GM21576 (cell line): ENCODE measurements around the gene ELOVL5.
A peak's percentile ranks its signal among the peaks of the same experiment; 100 is the strongest.
"Not testable (repeated sequence)": the region's sequence is repeated elsewhere in the genome, so short reads cannot be mapped to it uniquely, and the experiment has no call there.

ENCODE experiments used
- ATAC-seq: cut with Tn5 transposase; IDR thresholded peaks from one replicate; pipeline ENCODE4 v1.9.1; 2021; ENCODE audit warnings: mild to moderate bottlenecking, moderate library complexity; ENCODE audit not compliant: unreplicated experiment

The ELOVL5 gene

DNA sequence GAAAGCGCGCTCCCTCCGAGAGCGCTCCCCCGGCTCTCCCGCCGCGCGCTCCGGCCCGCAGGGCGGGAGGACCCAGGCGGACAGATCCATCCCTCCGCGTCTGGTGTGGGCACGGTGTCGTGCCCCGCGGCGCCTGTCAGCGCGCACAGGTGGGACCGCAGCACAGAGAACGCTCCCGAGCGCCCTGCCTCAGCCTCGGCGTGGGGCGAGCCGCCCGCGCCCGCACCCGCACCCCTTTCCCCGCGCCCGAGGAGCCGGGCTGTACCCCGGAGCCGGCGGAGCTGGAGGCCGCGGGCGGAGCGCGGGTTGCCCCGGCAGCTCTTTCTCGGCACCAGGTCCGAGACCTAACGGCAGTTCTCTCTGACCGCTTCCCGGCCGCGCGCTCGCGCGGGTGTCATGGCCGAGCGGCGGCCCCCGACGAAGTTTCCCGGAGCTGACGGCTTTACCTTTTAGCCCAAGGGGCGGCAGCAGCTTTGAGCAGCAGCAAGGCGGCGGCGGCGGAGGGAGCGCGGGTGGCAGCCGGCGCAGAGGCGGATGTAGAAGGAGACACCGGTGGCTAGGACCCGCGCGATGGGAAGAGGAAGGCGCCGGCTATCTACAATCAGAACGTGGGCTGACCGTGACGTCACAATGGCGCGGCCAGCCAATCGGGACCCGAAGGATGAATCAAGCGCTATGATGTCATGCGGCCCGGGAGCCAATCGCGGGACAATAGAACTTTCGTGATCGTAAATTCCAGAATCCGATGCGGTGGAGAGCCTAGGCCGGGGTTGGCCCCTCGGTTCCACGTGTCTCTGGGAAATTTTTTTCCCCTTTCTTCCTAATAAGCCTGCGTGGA is at the start of gene ELOVL5:
Gene ELOVL5, minus strand, starts transcription at position 580 of the 838 bp plus-strand sequence. CDS start 53,251 bp downstream, outside the sequence.
- ATAC-seq = peak; percentile 74

DNA sequence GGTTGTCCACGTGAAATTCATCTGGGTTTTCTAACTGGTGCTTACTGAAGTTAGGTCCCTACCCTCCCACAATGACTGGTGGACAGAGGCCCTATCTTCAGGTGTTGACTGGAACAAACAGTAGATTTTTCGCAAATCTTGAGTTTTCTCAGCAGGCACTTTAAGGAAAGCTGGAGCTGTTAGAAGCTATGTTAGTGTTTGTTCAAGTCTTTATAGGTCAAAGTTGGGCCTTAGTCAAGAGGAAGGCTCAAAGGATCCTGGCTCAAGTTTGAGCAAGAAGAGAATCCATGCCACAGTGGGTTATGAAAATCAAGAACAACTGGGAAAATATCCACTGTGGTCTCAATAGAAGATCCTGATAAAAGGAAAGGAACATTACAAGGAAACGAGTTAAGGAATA is 48.5 kb upstream of the ELOVL5 start:
- ATAC-seq = no peak

DNA sequence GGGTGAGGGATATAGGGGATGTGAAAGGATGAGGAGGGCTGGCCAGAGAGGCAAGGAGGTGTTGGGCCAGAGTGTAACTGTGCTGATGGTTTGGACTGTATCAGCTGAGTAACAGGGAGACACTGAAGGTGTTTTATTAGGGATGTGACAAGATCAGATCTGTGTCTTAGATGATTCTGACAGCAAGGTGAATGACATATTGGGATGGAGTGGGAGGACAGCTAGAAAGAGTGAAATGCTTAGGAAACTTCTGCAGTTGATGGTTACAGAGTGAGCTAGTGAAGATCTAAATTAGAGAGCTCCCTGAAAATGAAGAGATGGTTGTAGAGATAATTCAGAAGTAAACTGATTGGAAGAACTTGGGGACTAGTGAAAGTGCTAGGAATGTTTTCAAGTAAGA is 47.2 kb upstream of the ELOVL5 start:
- ATAC-seq = no peak

DNA sequence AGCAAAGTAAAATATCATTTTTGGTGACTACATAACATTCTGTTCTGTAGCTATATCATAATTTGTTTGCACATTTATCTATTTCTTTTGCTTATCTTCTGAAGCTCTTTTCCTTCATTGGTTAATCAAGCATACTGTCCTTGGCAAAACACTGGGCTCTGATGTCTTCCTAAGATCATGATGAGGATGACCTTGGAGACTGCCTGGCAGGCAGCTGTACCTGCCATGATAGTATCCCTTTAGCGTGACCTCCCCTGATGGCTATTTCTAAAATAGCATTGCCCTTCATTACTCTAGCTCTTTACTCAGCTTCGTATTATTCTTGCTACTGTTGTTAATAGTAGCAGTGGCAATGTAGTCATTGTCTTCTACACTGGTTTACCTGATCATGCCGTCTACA is 46.0 kb upstream of the ELOVL5 start:
- ATAC-seq = no peak

- ATAC-seq = no peak
These were observed 42.4 kb upstream of the ELOVL5 start for GRCh38 chr6:53391170-53391569.

DNA sequence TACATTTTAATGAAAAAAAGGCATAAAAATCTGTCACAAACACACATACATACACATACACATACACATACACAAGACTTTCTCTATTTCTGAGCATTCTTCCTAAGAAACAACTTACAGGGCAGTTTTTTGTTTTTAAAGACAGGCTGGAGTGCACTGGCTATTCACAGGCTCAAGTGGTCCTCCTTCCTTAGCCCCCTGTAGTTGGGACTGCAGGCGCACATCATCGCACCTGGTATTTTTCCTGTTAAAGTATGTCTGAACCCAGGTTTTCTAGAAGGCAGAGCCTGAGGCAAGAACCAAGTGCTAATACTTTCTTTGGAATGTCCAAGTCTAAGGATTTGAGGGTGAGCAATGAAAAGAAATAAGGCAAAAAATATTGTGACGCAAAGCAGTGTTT is 41.3 kb upstream of the ELOVL5 start:
- ATAC-seq = no peak

DNA sequence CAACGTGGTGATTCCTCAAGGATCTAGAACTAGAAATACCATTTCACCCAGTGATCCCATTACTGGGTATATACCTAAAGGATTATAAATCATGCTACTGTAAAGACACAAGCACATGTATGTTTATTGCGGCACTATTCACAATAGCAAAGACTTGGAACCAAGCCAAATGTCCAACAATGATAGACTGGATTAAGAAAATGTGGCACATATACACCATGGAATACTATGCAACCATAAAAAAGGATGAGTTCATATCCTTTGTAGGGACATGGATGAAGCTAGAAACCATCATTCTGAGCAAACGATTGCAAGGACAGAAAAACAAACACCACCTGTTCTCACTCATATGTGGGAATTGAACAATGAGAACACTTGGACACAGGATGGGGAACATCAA is 39.9 kb upstream of the ELOVL5 start:
- ATAC-seq = not testable (repeated sequence)

DNA sequence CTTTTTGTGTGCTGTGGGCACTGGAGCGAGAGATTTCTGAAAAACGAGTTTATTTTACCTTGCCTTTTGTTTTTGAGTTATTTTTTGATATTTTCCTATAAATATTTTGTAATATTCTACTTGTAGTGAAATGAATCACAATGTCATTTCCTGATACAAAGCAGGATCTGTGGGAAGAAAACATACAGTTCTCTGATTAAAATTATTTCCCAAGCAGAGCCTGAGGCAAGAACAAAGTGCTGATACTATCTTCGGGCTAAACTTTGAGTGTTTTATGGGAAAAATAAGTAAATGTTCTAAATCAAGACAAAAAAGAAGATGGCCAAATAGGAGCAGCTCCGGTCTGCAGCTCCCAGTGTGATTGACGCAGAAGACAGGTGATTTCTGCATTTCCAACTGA is 33.7 kb upstream of the ELOVL5 start:
- no peak for ATAC-seq

DNA sequence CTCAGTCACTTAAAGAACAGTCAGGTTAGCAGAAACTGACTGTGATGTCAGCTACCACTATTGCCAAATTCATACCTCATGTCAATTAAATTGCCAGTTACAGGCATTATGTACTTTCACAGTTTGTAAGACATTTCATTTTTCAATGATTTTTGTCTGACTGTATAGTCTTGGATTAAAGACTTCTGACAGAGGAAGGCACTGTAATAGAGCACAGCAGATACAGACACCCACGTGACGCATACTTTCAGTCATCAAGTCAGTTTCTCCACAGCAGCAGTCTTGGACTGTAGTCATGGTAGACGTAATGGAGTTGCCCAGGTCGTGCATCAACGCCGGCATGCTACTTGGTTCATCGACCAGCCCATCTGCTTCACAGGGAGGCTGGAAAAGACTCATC is 29.5 kb upstream of the ELOVL5 start:
- no peak for ATAC-seq

DNA sequence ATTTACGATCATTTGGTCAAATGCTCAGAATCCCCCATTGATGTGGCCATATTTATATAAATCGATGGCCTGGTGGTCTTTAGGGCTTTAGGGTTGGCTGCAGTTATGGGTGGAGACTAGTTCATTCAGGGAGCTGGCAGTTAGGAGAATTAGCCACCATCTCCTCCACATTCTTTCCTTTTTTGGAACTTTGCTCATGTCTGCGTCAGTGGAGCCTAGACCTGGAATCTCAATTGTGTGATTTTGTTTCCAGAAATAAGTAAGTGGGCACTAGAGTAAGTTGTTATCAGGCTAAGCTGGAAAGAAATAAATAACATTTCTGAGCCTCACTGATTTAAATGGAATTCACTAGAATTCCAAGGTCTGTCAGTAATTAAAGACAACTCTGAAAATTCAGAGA is 29.0 kb upstream of the ELOVL5 start:
- ATAC-seq = no peak

DNA sequence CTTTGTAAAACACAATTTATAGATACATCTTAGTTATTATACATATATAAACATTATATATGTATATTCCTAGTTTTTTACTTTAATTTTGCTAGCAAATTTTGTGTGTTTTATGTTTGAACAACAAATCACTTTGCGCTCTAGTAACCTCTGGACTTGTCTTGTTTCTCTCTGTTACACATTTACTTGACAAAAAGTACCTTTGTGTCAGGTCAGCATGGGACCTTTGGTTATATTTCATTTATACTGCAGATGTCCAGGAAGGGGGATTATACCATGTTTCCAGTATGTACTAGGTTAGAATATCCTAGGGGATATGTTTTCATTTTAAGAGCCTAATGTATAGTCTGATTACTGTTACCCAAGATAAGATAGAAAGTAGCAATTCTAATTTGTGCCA is 28.5 kb upstream of the ELOVL5 start:
- ATAC-seq = no peak

GRCh38 chr6:53376661-53377226 is 28.0 kb upstream of the ELOVL5 start:
- no peak for ATAC-seq

DNA sequence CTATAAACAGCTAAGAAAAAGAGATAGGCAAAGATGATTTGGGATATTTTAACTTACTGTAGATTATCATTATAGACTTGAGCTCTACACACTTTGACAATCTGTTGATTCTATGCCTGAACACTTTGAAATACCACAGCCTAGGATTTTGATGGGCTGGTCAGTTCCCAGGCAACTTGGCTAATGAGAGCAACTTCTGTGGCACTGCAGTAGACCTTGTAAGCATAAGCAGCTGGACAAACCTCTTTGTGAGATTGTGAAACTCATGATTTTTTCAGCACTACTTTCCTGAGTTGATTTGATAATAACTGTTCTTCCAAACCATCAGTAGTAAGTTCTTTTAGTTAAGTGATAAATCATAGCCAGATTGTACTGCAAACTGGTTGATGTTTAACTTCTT is 27.1 kb upstream of the ELOVL5 start:
- no peak for ATAC-seq

DNA sequence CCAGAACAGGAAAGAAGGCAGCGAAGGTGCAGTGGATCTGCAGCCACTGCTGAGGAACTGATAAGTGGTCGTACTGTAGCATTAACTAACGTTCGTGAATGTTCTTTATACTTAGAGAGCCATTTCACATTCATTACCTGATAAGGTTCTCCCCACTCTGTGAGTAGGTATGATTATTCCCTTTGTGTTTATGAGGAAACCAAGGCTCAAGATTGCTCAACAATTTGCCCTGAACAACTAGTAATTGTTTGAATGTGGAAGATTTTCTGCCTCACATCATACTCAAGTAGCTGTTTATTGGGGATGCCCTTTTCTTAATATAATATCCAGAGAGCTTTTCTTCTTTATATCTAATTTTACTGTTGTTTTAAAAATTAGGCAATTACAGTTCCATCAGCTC is 24.9 kb upstream of the ELOVL5 start:
- no peak for ATAC-seq

DNA sequence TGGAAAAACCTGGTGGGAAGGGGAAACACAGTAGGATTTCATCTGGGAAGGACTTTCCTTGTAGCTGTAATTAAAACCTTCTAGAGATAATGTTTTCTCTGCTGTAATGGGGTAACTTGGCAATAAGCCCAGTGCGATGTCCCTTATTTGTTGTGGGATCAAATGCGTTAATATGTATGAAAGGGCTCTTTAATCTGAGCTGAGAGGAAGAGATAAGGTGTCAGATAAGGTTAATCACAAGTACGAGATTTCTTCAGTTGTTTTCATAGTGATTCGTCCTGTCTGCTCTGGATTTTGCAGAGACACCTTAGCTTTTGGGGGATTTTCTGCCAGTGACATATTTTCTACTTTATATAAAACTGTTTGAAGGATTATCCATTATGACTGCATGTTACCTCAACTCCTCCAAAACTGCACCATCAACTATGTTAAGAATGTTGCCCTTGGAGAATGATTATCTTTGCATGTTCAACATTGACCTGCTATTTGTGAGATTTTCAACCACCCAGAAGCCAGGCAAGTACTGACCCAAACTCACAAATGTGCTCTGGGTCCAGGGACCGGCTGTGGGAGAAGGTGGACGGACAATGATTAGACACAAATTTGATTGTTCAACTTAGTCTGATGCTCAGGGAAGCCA is 21.2 kb upstream of the ELOVL5 start:
- no peak for ATAC-seq

DNA sequence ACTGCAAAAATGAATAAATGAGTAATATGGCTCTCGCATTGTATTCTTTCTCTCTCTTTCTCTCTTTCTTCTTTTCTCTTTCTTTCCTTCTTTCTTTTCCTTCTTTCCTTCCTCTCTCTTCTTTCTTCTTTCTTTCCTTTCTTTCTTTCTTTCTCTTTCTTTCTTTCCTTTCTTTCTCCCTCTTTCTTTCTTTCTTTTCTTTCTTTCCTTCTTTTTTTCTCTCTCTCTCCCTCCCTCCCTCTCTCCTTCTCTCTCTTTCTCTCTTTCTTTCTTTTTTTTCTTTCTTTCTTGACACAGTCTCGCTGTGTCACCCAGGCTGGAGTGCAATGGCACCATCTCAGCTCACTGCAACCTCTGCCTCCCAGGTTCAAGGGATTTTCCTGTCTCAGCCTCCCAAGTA is 20.3 kb upstream of the ELOVL5 start:
- ATAC-seq = no peak

- no peak for ATAC-seq
These were observed 17.4 kb upstream of the ELOVL5 start for GRCh38 chr6:53366128-53366641.

DNA sequence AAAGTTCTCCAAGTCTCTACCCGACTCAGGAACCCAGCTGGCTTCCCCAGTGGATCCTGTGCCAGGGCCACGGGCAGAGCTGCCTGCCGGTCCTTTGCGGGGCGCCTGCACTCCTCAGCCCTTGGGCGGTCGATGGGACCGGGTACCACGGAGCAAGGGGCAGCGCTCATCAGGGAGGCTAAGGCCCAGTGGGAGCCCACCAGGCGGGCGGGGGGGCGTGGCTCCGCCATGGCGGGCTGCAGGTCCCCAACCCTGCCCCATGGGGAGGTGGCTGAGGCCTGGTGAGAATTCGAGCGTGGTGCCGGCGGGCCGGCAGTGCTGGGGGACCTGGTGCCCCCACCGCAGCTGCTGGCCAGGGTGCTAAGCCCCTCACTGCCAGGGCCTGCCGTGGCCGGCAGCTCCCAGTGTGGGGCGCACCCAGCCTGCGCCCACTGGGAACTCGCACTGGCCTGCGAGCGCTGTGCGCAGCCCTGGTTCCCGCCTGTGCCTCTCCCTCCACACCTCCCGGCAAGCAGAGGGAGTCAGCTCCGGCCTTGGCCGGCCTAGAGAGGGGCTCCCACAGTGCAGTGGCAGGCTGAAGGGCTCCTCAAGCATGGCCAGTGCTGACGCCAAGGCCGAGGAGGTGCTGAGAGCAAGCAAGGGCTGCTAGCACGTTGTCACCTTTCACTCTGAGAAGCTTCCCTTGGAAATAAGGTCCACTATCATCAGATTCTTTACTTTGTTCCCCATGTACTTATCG is 14.8 kb upstream of the ELOVL5 start:
- no peak for ATAC-seq

DNA sequence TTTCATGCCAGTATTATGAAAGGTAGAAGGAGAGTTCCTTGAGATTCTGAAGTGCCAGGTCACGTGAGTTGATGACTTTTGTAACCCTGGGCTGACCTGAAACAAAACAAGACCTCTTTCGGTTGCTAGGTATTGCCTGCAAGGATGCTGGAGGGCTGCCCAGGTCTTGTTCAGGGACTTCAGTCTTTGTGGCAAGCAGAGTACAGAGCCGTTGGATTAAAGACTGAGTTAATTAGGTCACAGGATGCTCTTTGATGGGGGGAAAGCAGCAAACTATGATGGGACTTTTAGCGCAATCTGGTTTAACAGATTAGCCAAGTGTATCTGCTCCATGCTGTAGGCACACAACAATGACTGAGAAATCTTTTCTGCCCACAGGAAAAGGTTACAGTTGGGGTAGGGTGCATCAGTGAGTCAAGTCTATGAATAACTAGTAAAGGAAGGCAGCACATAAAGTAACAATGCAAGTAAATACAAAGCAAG is 12.8 kb upstream of the ELOVL5 start:
- ATAC-seq = no peak

DNA sequence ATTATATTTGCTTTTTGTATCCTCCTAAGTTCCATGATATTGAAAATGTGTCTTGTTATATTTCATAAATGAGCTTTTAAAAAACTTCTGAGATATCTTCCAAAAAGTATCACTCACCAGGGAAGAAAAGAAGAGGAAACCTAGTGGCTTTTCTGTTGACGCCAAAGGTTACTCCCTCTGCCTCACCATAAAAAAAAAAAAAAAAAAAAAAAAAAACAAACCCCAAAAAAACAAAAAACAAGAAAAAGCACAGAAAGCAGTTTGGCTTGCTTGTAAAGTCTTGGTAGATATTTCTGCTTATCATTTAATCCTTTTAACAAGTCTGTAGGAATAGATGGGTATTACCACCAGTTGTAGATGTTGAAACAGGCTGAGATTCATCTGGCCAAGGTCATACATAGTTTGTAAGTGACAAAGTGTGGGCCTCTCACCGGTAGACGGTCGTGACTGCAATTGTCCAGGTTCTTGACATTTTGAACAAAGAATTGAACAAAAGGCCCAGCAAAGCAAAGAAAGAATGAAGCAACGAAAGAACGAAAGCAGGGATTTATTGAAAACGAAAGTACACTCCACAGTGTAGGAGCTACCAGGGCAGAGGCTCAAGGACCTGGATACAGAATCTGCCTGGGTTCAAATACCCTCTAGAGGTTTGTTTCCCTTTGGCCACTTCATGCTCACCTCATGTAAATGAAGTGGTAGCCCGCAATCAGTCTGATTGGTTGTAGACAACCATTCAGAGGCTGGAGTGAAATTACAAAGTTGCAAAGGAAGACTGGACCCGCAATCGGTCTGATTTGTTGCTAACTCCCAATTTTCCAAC is 11.6 kb upstream of the ELOVL5 start:
- no peak for ATAC-seq

DNA sequence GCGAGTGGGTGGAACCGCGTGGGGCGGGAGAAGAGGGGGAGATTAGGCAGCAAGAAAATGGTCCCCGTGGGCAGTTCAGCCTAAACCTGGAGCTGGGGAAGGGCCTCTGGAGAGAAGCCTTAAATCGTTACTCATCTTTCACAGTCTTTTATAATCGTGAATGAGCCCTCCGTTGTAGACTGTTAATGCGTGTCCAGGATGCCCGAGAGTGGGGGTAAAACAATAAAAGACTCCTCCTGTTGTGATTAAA is 11.0 kb upstream of the ELOVL5 start:
- ATAC-seq = peak; percentile 2
